ENCODE results near the gene COX4I1. TPM values are rescaled to one million over a fixed set of nuclear protein-coding genes. Genes with fewer than 3 reads are reported as not detected.

Gene COX4I1
- total RNA-seq, 1 experiment from 2014 or later: 506 TPM

DNA sequence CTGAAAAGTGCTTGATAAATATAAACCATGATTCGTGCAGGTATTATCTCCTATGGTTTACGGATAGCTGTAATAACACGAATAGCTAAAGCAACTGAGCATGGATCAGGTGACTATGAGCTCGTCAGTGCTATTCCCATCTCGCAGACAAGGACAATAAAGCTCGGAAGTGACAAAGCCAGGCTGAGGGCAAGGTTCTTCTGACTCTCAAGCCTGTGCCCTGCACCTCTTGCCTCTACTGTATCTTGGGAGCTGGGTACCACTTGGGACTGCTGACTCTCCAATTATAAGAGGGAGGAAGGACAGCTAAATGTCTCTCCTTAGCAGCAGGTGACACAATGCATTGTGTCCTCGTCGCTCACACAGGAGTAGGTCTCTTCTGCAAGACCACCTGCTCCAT, 49.9 kb downstream of the COX4I1 start:
- Histone ChIP-seq H2BK20ac (ENCODE audit: low read depth, low read length, poor library complexity, severe bottlenecking) (no peak overlapping the region), H4K8ac (replicated peaks; ENCODE audit: insufficient read length, low read depth, low read length) (no peak overlapping the region), H2AK5ac (ENCODE audit: insufficient read length, low read length) (no peak overlapping the region), H4K5ac (ENCODE audit: insufficient read length, low read depth, low read length) (no peak overlapping the region), H2AFZ (ENCODE audit: low read length) (no peak overlapping the region), H2BK5ac (ENCODE audit: insufficient read length, low read length) (no peak overlapping the region), H2BK12ac (ENCODE audit: insufficient read length, low read depth, low read length) (no peak overlapping the region), H3K4me1 (ENCODE audit: insufficient read depth, low read length) (no peaks in the 10 kb centered on the region), H4K91ac (ENCODE audit: insufficient read length, low read depth, low read length) (no peak overlapping the region), H3K4ac (ENCODE audit: low read depth, low read length) (no peak overlapping the region), H3K27ac (ENCODE audit: insufficient read length, low read depth, low read length) (no peak overlapping the region), H2BK15ac (ENCODE audit: low read depth, low read length) (no peak overlapping the region), H3K18ac (ENCODE audit: insufficient read length, low read depth, low read length) (no peak overlapping the region), H3K4me2 (ENCODE audit: insufficient read depth, insufficient read length, low read length) (no peak overlapping the region), H3K56ac (ENCODE audit: insufficient read length, low read depth, low read length) (no peak overlapping the region), H3K9me3 (ENCODE audit: control insufficient read depth, low read depth, low read length) (no peaks in the 10 kb centered on the region), H3K79me2 (ENCODE audit: insufficient read depth, low read length) (no peaks in the 10 kb centered on the region), H4K20me1 (ENCODE audit: control insufficient read depth, insufficient read depth, insufficient read length) (no peaks in the 10 kb centered on the region), H3K9ac (ENCODE audit: extremely low read depth, insufficient read length, low read length) (no peak overlapping the region), H3K23me2 (ENCODE audit: insufficient read length, low read depth, low read length, poor library complexity, severe bottlenecking) (no peaks in the 10 kb centered on the region), H3K79me1 (ENCODE audit: insufficient read depth, low read depth, low read length, poor library complexity, severe bottlenecking) (no peaks in the 10 kb centered on the region), H3K14ac (ENCODE audit: insufficient read depth, low read length) (no peak overlapping the region), H3T11ph (ENCODE audit: low read length) (no peak overlapping the region), H2BK120ac (ENCODE audit: low read depth, low read length, poor library complexity, severe bottlenecking) (no peak overlapping the region), H3K23ac (ENCODE audit: insufficient read length, low read depth, low read length) (no peak overlapping the region), H3K27me3 (ENCODE audit: insufficient read depth, low read length) (no peaks in the 10 kb centered on the region)
- Mint-ChIP-seq H3K4me1 (peaks cover 8% of the 10 kb centered on the region in 2 experiments; a peak in 3 of 4 replicates), H3K9me3 (no peaks in the 10 kb centered on the region), H3K4me3 (no peak overlapping the region), H3K27me3 (ENCODE audit: low read depth) (peaks cover 5% of the 10 kb centered on the region), H3K36me3 (ENCODE audit: insufficient read depth in 1 of 3, low read depth in 3 of 3) (no peaks in the 10 kb centered on the region), H3K27ac (no peak overlapping the region)
- no CpG with 5 or more reads among the region's 8 CpGs for WGBS (ENCODE audit: extremely low coverage, insufficient read length, low lambda C conversion rate)
- no peak for DNase-seq
- TF ChIP-seq, protein P1, sequence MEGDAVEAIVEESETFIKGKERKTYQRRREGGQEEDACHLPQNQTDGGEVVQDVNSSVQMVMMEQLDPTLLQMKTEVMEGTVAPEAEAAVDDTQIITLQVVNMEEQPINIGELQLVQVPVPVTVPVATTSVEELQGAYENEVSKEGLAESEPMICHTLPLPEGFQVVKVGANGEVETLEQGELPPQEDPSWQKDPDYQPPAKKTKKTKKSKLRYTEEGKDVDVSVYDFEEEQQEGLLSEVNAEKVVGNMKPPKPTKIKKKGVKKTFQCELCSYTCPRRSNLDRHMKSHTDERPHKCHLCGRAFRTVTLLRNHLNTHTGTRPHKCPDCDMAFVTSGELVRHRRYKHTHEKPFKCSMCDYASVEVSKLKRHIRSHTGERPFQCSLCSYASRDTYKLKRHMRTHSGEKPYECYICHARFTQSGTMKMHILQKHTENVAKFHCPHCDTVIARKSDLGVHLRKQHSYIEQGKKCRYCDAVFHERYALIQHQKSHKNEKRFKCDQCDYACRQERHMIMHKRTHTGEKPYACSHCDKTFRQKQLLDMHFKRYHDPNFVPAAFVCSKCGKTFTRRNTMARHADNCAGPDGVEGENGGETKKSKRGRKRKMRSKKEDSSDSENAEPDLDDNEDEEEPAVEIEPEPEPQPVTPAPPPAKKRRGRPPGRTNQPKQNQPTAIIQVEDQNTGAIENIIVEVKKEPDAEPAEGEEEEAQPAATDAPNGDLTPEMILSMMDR (conservative IDR thresholded peaks at IDR 0.05): no peak

Measured in H9 (cell line).